Mucosa of descending colon (tissue), 3 donors: Measurements from ENCODE around the gene TMEM141. TPM values are rescaled to one million over a fixed set of nuclear protein-coding genes. Genes with fewer than 3 reads are reported as not detected.
"Not testable (repeated sequence)": the region's sequence is repeated elsewhere in the genome, so short reads cannot be mapped to it uniquely, and the experiment has no call there.

Source experiments
- ATAC-seq: fragments of 200-7000 bp; cut with Tn5 transposase; one replicate; pipeline ENCODE4 v1.9.1; 2020; ENCODE audit warnings: mild to moderate bottlenecking, moderate library complexity
- DNase-seq, 3 donors: peaks; one replicate each; pipeline ENCODE4 v3.0.0-alpha.2; 2020
- H3K36me3 ChIP-seq: fragments of 200-600 bp; one replicate; pipeline ENCODE4 v1.8.0; 2021; ENCODE audit warnings: low read depth, mild to moderate bottlenecking
- H3K4me1 ChIP-seq: fragments of 200-600 bp; one replicate; pipeline ENCODE4 v1.8.0; 2021; ENCODE audit warnings: low read depth, mild to moderate bottlenecking
- H3K4me3 ChIP-seq: fragments of 200-600 bp; one replicate; pipeline ENCODE4 v1.8.0; 2021; ENCODE audit warnings: mild to moderate bottlenecking
- H3K9me3 ChIP-seq: fragments of 200-600 bp; one replicate; pipeline ENCODE4 v1.8.0; 2021; ENCODE audit warnings: mild to moderate bottlenecking
- CTCF ChIP-seq: fragments of 200-600 bp; IDR thresholded peaks from one replicate; pipeline ENCODE4 v1.8.0; 2022; ENCODE audit warnings: antibody characterized with exemption, mild to moderate bottlenecking
- intact Hi-C, 2 donors: fragments of 100-400 bp; cut with DNase I in 1 of 2; cut with micrococcal nuclease in 1 of 2; formaldehyde crosslinking; loops; one replicate each; pipeline versions ENCODE4 v1.11.0 to v1.11.1; 2022; cut with DNase I, micrococcal nuclease
- total RNA-seq, 3 donors: library from RNA; stranded (reverse); fragmentation: NEBNext Ultra II Directional in 2 of 3; extraction: Animal tissue kit (Norgen Biotek cat#: 25700) in 2 of 3; gene quantifications; one replicate each; pipeline versions ENCODE4 v1.2.1 to v1.2.4, GENCODE V29; 2021 to 2023
- donor health status: DM: no; HTN: no; CAD: no; lungs with moderate emphysema.
- donor health status: DM: no; HTN: no; CAD: no.
- donor health status: DM: no; HTN: yes; CAD: no.

The TMEM141 gene
- total RNA-seq, 3 donors from 2014 or later = 110 to 373 (median 127) TPM

- Histone ChIP-seq H3K9me3 (no peaks in the 10 kb centered on the region), H3K4me1 (peaks cover 43% of the 10 kb centered on the region), H3K4me3 (no peak overlapping the region), H3K36me3 (no peaks in the 10 kb centered on the region)
- ATAC-seq = no peak
- no peak for TF ChIP-seq CTCF
- intact Hi-C loops = no loop called here
- DNase-seq = no peak
These were observed 7.5 kb downstream of the TMEM141 start for GRCh38 chr9:136798708-136799078.

DNA sequence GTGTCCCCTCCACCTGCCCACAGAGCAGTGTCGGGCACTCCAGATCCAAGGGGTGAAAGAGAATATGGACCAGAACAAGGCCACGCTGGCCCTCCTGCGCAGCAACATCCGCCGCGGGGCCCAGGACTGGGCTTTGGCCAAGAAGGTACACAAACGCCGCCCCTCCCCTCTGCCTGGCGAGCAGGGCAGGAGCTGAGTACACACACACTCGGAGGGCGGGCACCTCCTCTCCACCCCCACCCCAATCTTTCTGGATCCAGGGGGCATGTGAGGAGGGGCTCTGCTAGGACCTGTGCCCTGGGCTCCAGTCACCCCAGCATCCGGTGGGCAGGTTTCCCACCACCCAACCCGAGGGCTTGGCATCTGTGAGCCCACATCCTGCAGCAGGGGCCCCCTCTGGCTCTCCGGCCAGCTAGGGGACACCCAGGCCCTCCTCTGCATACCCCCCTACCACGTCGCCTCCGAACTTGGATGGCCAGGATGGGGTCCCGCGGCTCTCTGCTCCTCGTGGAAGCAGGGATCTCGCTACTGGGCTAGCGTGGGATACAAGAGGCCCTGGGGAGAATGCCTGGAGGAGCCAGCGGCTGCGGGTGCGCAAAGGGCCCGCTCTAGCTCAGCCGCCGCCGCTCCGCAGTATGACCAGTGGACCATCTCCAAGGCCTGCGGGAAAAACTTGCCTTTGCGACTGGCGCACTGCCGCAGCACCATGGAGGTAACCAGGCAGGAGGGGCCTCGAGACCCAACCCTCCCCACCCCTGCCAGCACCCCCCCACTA lies 8.1 kb downstream of the TMEM141 start:
- DNase-seq (peak; percentile 87 to 88 (median 88)), ATAC-seq (peak; percentile 56)
- intact Hi-C loops = no loop called here
- H3K9me3 ChIP-seq = no peaks in the 10 kb centered on the region
- peaks cover 42% of the 10 kb centered on the region for H3K4me1 ChIP-seq
- no peaks in the 10 kb centered on the region for H3K36me3 ChIP-seq
- peak overlapping the region; percentile 14 for H3K4me3 ChIP-seq
- TF ChIP-seq CTCF = no peak

DNA sequence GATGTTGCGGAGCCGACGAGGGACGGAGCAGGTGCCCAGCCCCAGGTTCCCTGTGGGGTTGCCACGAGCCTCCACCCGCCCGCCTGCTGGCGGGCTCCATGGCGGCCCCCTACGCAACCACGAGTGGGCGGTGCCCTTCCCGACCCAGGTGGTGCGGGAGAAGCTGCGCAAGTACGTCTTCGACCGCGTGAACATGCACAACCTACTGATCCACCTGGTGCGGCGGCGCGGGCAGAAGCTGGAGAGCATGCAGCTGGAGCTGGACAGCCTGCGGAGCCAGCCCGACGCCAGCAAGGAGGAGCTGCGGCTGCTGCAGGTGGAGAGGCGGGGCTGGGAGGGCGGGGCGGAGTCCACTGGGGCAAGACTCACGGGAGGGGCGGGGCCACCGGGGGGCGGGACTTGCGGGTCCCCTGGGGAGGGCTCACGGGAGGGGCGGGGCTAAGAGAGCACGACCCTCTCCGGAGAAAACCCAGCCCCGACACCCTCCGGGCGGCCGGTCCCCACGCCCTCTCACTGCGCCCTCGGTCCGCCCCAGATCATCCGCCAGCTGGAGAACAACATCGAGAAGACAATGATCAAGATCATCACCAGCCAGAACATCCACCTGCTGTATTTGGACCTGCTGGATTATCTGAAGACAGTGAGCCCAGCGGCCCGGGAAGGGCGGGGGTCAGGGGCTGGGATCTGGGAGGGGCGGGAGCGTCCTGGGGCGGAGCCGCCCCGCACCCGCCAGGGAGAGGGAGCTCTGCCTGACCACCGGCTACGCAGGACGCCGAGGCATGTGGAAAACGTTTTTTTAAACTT lies 8.9 kb downstream of the TMEM141 start:
- Histone ChIP-seq H3K36me3 (no peaks in the 10 kb centered on the region), H3K4me3 (peak overlapping the region; percentile 14), H3K9me3 (no peaks in the 10 kb centered on the region), H3K4me1 (peaks cover 35% of the 10 kb centered on the region)
- ATAC-seq (peak; percentile 81), DNase-seq (peak; percentile 95 to 98 (median 96))
- TF ChIP-seq CTCF = no peak
- intact Hi-C loops = no loop called here

GRCh38 chr9:136802321-136802720 lies 11.2 kb downstream of the TMEM141 start:
- no peak for ATAC-seq
- DNase-seq = no peak
- no peak overlapping the region for H3K4me3 ChIP-seq
- TF ChIP-seq CTCF = no peak
- H3K4me1 ChIP-seq = peaks cover 43% of the 10 kb centered on the region
- intact Hi-C loops = no loop called here
- no peaks in the 10 kb centered on the region for H3K36me3 ChIP-seq
- no peaks in the 10 kb centered on the region for H3K9me3 ChIP-seq

DNA sequence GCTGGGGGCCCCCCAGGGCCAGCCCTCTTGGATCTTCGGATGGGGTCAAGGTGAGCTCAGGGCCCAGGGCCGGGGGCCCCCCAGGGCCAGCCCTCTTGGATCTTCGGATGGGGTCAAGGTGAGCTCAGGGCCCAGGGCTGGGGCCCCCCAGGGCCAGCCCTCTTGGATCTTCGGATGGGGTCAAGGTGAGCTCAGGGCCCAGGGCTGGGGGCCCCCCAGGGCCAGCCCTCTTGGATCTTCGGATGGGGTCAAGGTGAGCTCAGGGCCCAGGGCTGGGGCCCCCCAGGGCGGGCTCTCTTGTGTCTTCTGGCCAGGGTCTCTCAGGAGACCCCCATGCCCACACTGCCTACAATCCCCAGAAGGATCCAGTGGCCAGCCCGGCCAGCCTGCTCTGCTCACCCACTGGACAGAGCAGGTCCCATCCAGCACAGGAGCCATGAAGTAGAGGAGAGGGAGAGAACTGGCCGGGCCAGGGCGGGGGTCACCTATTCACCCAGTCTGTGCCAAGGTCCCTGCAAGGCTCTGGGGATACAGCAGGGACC lies 11.9 kb downstream of the TMEM141 start:
- H3K4me3 ChIP-seq, DNase-seq, intact Hi-C loops, H3K9me3 ChIP-seq, H3K36me3 ChIP-seq, ATAC-seq: not testable (repeated sequence)
- H3K4me1 ChIP-seq = peaks cover 43% of the 10 kb centered on the region
